ENCODE data around the gene SPDYE4.

The SPDYE4 gene

DNA sequence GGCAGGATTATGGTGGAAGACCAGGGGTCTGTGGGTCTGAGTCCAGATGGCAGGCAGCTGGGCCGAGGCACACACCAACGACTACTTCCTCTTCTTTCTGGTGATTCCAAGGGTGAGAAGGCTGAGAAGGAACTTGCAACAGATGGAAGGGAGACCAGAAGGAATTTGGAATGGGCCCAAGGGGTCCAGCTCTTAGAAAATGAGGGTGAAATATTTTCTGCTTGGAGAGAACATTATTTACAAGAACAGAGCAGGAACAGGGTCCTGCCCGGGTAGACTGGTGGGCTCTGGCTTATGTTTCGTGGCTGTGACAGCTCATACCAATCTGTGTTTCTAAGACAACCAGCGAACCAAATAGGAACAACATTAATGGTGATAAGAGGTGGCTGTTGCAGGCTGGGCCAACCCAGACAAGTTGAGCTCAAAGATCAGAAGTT, 50.3 kb downstream of the SPDYE4 start:
- no peak for DNase-seq

- no peak for DNase-seq
Observed at GRCh38 chr17:8707332-8708024, 50.9 kb downstream of the SPDYE4 start.

- no peak for DNase-seq
Observed at GRCh38 chr17:8706431-8706830, 51.9 kb downstream of the SPDYE4 start.

GRCh38 chr17:8705427-8705826, 52.9 kb downstream of the SPDYE4 start:
- no peak for DNase-seq

DNA sequence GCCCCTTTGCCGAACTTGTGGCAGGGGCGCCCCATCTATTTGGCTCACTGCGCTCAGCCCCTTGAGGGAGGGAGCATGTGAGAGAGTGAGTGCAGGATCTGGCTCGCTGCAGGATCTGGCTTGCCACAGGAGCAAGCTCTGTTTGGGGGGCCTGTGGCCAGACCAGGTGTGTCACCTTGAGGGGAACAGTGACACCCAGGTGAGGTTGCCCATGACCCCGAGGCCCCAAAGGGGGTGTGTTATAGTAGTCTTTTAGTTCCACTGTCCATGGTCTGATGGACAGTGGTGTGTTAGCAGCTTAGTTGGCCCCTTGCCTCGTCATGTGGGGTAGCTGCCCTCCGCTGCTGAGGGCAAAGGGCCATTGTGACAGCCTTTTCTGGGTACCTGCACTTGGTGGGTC, 55.3 kb downstream of the SPDYE4 start:
- DNase-seq, result no peak

GRCh38 chr17:8701754-8702153, 56.6 kb downstream of the SPDYE4 start:
- DNase-seq, result no peak

GRCh38 chr17:8701221-8701620, 57.1 kb downstream of the SPDYE4 start:
- DNase-seq, result no peak
